ENCODE measurements around the gene KRTAP26-1.

GRCh38 chr21:30333736-30334135 is 13.6 kb upstream of the KRTAP26-1 start:
- no peak for TF ChIP-seq CTBP1 (IDR thresholded peaks at IDR 0.05; ENCODE audit: borderline replicate concordance)
- TF ChIP-seq, protein P1, sequence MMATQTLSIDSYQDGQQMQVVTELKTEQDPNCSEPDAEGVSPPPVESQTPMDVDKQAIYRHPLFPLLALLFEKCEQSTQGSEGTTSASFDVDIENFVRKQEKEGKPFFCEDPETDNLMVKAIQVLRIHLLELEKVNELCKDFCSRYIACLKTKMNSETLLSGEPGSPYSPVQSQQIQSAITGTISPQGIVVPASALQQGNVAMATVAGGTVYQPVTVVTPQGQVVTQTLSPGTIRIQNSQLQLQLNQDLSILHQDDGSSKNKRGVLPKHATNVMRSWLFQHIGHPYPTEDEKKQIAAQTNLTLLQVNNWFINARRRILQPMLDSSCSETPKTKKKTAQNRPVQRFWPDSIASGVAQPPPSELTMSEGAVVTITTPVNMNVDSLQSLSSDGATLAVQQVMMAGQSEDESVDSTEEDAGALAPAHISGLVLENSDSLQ (IDR thresholded peaks at IDR 0.05), result no peak
- no peak for TF ChIP-seq ARNT (IDR thresholded peaks at IDR 0.05)
- no peak for TF ChIP-seq FOXA1 (IDR thresholded peaks at IDR 0.05)
- no peak for TF ChIP-seq FOXM1 (IDR thresholded peaks at IDR 0.05; ENCODE audit: borderline replicate concordance)
- TF ChIP-seq SP1 (IDR thresholded peaks at IDR 0.05), result no peak
- TF ChIP-seq ZNF384 (IDR thresholded peaks at IDR 0.05), result no peak
- TF ChIP-seq FOXK2 (IDR thresholded peaks at IDR 0.05), result no peak
- TF ChIP-seq TARDBP (IDR thresholded peaks at IDR 0.05), result no peak
- no peak for TF ChIP-seq ELF4 (IDR thresholded peaks at IDR 0.05)
- no peak for TF ChIP-seq HDGF (IDR thresholded peaks at IDR 0.05; ENCODE audit: borderline replicate concordance)
- no peak for TF ChIP-seq BHLHE40 (IDR thresholded peaks at IDR 0.05; ENCODE audit: borderline replicate concordance)
- no peak for TF ChIP-seq SUZ12 (IDR thresholded peaks at IDR 0.05)
- no peak for TF ChIP-seq L3MBTL2 (conservative IDR thresholded peaks at IDR 0.05)

Data from HEK293T (cell line).